ENCODE measurements around the gene NR2F1-AS1.

DNA sequence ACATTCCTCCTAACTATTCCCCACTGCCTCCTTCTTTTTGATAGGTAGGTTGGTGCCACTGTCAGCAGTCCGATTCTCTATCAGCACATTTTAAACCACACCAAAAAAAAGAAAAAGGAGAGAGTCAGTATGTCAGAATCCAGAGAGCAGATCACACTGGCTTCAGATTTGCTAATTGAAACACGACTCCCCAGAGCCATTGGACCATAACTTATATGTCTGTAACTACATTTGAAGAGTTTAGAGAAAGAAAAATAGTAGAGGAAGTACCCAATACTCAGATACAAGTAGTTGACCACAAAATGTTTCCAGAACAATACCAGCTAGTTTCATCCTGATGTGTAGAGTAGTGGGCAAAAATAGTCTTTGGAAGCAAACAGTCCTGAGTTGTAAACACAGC lies 216.6 kb downstream of the NR2F1-AS1 start:
- TF ChIP-seq CTCF (IDR thresholded peaks at IDR 0.05; ENCODE audit: low read length) = no peak
- TF ChIP-seq EZH2 (optimal IDR thresholded peaks at IDR 0.05; ENCODE audit: low read depth, low read length) = no peak

Measured in MM.1S (cell line).